ENCODE results near the gene PHLPP1.

DNA sequence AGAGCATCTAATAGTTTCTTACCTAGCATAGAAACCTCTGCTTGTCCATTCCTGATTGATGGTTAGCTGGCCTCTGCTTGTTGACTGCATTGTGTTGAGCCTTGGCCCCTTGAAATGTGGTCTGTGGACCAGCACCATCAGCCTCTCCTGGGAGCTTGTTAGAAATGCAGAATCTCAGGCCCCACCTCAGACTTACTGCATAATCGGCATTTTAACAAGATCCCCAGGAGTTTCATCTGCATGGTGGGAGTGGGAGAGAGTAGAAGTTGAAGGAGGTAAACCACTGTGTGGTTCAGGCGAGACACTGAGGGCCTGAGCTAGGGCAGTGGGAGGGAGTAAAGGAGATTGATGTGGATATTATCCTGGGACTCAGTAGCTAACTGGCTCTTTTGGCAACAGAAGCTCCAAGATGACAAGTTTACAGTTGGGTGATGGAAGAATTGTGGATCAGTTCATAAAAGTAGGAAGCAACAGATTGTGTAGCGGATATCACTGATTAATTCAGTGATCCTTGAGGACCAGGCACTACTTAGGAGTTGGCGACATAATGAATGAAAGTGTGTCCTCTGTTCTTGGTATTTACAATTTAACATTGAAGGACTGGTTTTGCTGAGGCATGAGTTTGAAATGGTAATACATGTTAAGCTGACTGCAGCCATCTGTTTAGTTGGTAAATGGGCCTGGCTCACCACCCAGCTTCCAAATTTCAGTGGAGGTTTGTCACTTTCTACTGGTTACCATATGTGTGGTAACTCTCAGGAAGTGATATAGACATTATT lies 20.9 kb downstream of the PHLPP1 start:
- TF ChIP-seq, protein P1, sequence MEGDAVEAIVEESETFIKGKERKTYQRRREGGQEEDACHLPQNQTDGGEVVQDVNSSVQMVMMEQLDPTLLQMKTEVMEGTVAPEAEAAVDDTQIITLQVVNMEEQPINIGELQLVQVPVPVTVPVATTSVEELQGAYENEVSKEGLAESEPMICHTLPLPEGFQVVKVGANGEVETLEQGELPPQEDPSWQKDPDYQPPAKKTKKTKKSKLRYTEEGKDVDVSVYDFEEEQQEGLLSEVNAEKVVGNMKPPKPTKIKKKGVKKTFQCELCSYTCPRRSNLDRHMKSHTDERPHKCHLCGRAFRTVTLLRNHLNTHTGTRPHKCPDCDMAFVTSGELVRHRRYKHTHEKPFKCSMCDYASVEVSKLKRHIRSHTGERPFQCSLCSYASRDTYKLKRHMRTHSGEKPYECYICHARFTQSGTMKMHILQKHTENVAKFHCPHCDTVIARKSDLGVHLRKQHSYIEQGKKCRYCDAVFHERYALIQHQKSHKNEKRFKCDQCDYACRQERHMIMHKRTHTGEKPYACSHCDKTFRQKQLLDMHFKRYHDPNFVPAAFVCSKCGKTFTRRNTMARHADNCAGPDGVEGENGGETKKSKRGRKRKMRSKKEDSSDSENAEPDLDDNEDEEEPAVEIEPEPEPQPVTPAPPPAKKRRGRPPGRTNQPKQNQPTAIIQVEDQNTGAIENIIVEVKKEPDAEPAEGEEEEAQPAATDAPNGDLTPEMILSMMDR (IDR thresholded peaks at IDR 0.05), result no peak
- TF ChIP-seq POLR2A (IDR thresholded peaks at IDR 0.05), result no peak
